GM12878 (cell line): ENCODE measurements around the gene BIRC6.

Experiments
- CBFB ChIP-seq: IDR thresholded peaks from 2 replicates; pipeline ENCODE4 v1.6.1; 2016; ENCODE audit warnings: antibody characterized with exemption, low read depth
- CHD2 ChIP-seq: IDR thresholded peaks from 2 replicates; pipeline ENCODE4 v1.6.1; 2011; ENCODE audit warnings: low read depth, low read length, improper control_type of control experiment, borderline replicate concordance
- EZH2 ChIP-seq: IDR thresholded peaks from 2 replicates; pipeline ENCODE4 v1.6.1; 2012; ENCODE audit warnings: low read depth, mild to moderate bottlenecking, control low read depth, inconsistent platforms, low read length, borderline replicate concordance; ENCODE audit not compliant: control insufficient read depth
- IKZF2 ChIP-seq, 2 experiments: fragments of 450-650 bp; IDR thresholded peaks; 2 replicates each; pipeline ENCODE4 v1.6.1; 2017; ENCODE audit warnings: mild to moderate bottlenecking in 2 of 2, moderate library complexity in 2 of 2
- MTA2 ChIP-seq: fragments of 450-650 bp; IDR thresholded peaks from 2 replicates; pipeline ENCODE4 v1.6.1; 2016; ENCODE audit warnings: low read depth, mild to moderate bottlenecking, moderate library complexity
- NFYB ChIP-seq: IDR thresholded peaks from 2 replicates; pipeline ENCODE4 v1.6.1; 2011; ENCODE audit warnings: low read depth, mild to moderate bottlenecking, low read length, improper control_type of control experiment, moderate library complexity; ENCODE audit not compliant: insufficient read depth
- PAX5 ChIP-seq: IDR thresholded peaks from 2 replicates; pipeline ENCODE4 v1.6.1; 2011; ENCODE audit warnings: low read depth, low read length, borderline replicate concordance
- POLR2AphosphoS5 ChIP-seq: IDR thresholded peaks from 2 replicates; pipeline ENCODE4 v1.6.1; 2011; ENCODE audit warnings: mild to moderate bottlenecking, low read length, inconsistent platforms
- SRF ChIP-seq, 2 experiments: IDR thresholded peaks; 2 replicates each; pipeline ENCODE4 v1.6.1; 2011; ENCODE audit warnings: low read depth in 2 of 2, low read length in 2 of 2, mild to moderate bottlenecking in 1 of 2, moderate library complexity in 1 of 2
- TF ChIP-seq, protein P1 (sequence below), 3 experiments: IDR thresholded peaks in 2 of 3; conservative IDR thresholded peaks in 1 of 3; 2 replicates each; pipeline ENCODE4 v1.5.1; 2011; ENCODE audit warnings: low read depth in 3 of 3, low read length in 3 of 3, mild to moderate bottlenecking in 3 of 3, control low read depth in 2 of 3, moderate library complexity in 2 of 3, inconsistent platforms in 1 of 3, mixed read lengths in 1 of 3; ENCODE audit not compliant: control insufficient read depth in 2 of 3, insufficient read depth in 1 of 3; ENCODE audit errors: extremely low read depth in 1 of 3
- TF ChIP-seq, protein P2 (sequence below): IDR thresholded peaks from 2 replicates; pipeline ENCODE4 v1.6.1; 2012; ENCODE audit warnings: low read depth, low read length, improper control_type of control experiment
- TF ChIP-seq, protein P3 (sequence below): IDR thresholded peaks from 2 replicates; pipeline ENCODE4 v1.6.1; 2011; ENCODE audit warnings: borderline replicate concordance, low read depth, mild to moderate bottlenecking, moderate library complexity, low read length; ENCODE audit not compliant: insufficient read depth, poor library complexity, severe bottlenecking
- TF ChIP-seq, protein P4 (sequence below): fragments of 450-650 bp; IDR thresholded peaks from 2 replicates; pipeline ENCODE4 v1.6.1; 2017; ENCODE audit warnings: mild to moderate bottlenecking

DNA sequence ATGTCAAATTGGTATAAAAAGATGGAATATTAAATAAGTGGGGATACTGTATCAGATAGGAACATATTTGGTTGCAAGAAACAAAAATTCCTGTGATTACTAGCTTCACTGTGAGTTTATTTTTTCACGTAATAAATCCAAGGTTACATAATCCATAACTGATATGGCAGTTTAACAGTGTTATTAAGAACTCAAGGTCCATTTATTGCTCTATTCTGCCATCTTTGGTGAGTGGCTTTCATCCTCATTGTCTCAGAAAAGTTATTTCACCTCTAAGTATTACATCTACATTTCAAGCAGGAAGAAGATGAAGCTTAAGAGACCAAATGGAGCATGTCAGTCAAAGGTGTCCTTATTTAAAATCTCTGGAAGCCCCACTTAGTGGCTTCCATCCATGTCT lies 41.9 kb upstream of the BIRC6 start:
- TF ChIP-seq POLR2AphosphoS5 (no peak), SRF (IDR thresholded peaks at IDR 0.05; ENCODE audit: low read depth in 2 of 2, low read length in 2 of 2) (no peak), EZH2 (no peak), NFYB (no peak), CHD2 (no peak), MTA2 (no peak), CBFB (no peak), IKZF2 (IDR thresholded peaks at IDR 0.05) (no peak), PAX5 (no peak)
- TF ChIP-seq, protein P1, sequence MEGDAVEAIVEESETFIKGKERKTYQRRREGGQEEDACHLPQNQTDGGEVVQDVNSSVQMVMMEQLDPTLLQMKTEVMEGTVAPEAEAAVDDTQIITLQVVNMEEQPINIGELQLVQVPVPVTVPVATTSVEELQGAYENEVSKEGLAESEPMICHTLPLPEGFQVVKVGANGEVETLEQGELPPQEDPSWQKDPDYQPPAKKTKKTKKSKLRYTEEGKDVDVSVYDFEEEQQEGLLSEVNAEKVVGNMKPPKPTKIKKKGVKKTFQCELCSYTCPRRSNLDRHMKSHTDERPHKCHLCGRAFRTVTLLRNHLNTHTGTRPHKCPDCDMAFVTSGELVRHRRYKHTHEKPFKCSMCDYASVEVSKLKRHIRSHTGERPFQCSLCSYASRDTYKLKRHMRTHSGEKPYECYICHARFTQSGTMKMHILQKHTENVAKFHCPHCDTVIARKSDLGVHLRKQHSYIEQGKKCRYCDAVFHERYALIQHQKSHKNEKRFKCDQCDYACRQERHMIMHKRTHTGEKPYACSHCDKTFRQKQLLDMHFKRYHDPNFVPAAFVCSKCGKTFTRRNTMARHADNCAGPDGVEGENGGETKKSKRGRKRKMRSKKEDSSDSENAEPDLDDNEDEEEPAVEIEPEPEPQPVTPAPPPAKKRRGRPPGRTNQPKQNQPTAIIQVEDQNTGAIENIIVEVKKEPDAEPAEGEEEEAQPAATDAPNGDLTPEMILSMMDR (IDR thresholded peaks at IDR 0.05 in 2 of 3, conservative IDR thresholded peaks at IDR 0.05 in 1 of 3; ENCODE audit: control insufficient read depth in 2 of 3, extremely low read depth in 1 of 3, insufficient read depth in 1 of 3, low read depth in 3 of 3, low read length in 3 of 3) = no peak
- TF ChIP-seq, protein P2, sequence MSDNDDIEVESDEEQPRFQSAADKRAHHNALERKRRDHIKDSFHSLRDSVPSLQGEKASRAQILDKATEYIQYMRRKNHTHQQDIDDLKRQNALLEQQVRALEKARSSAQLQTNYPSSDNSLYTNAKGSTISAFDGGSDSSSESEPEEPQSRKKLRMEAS = no peak
- TF ChIP-seq, protein P3, sequence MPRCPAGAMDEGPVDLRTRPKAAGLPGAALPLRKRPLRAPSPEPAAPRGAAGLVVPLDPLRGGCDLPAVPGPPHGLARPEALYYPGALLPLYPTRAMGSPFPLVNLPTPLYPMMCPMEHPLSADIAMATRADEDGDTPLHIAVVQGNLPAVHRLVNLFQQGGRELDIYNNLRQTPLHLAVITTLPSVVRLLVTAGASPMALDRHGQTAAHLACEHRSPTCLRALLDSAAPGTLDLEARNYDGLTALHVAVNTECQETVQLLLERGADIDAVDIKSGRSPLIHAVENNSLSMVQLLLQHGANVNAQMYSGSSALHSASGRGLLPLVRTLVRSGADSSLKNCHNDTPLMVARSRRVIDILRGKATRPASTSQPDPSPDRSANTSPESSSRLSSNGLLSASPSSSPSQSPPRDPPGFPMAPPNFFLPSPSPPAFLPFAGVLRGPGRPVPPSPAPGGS = no peak
- TF ChIP-seq, protein P4, sequence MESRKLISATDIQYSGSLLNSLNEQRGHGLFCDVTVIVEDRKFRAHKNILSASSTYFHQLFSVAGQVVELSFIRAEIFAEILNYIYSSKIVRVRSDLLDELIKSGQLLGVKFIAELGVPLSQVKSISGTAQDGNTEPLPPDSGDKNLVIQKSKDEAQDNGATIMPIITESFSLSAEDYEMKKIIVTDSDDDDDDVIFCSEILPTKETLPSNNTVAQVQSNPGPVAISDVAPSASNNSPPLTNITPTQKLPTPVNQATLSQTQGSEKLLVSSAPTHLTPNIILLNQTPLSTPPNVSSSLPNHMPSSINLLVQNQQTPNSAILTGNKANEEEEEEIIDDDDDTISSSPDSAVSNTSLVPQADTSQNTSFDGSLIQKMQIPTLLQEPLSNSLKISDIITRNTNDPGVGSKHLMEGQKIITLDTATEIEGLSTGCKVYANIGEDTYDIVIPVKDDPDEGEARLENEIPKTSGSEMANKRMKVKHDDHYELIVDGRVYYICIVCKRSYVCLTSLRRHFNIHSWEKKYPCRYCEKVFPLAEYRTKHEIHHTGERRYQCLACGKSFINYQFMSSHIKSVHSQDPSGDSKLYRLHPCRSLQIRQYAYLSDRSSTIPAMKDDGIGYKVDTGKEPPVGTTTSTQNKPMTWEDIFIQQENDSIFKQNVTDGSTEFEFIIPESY = no peak
